GM19372 (cell line): Measurements from ENCODE around the gene MACROD2.

Source experiments
- ATAC-seq: cut with Tn5 transposase; IDR thresholded peaks from one replicate; pipeline ENCODE4 v1.9.1; 2021; ENCODE audit warnings: mild to moderate bottlenecking, low read depth, moderate library complexity; ENCODE audit not compliant: unreplicated experiment

The MACROD2 gene

DNA sequence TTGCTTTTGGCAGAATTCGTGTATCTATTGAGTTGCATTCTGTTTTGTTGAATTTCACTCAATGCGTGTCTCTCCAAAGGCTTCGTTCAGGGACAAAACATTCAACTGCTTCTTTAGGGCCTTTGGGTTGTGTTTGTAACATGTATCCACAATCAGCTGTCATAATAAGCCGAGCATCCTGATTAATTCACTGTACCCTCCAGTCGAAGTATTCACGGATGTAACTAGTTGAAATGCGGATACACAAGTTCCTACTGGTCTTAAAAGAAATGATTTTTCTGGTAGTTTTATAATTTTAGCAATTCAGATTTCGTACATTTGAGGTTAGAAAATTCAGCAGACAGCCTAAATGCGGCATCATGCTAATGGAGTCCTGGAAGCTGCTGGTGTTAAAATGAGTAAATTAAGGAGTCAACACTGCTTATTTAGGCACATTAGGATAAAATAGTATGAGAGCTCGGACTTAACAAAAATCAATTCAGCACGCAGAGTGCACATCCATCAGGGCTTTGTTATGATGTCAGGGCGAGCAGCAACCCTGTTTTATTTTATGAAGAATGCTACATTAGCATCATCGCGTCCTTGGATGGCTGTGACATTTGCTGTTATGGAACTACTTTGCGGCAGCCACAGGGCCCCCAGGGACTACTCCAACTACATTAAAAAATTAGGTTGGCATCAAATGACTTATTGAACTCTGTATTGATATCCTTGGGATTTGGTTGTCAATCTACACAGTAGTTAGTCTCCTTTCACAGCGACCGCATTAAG is 831.4 kb downstream of the MACROD2 start:
- ATAC-seq, result no peak

DNA sequence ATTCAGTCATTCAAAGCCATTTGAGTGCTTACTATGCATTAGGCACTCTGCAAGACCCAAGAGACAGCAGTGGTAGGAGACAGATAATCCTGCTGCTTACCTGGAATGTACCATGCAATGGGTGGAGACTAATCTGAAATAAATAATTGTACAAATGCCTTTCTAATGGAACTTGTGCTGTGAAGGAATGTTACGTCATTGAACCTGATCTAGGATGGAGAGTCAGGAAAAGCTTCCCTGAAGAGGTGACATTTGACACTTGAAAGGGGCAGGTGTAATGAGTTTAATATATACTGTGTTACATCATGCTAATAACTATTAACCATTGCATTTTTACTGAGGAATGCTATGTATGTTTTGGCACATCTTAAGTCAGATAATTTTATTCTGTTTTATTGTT is 833.1 kb downstream of the MACROD2 start:
- no peak for ATAC-seq

DNA sequence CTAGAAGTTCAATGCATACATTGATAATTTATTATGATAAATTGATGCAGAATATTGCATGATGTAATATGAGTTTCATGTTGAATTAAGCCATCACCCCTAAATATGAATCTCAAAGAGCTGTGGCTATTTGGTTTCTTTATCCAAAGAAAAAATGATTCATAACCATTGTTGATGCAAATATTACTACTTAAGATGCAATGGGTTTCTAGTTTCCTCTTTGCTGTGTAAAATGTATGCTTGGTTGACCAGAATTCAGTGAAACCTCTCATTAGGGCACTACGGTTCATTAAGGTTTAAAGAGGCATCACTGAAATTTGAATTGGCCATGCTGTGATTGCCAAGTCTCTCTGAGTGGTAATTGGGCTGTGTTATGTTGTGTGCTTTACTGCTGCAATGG is 834.6 kb downstream of the MACROD2 start:
- ATAC-seq, result peak; percentile 32

DNA sequence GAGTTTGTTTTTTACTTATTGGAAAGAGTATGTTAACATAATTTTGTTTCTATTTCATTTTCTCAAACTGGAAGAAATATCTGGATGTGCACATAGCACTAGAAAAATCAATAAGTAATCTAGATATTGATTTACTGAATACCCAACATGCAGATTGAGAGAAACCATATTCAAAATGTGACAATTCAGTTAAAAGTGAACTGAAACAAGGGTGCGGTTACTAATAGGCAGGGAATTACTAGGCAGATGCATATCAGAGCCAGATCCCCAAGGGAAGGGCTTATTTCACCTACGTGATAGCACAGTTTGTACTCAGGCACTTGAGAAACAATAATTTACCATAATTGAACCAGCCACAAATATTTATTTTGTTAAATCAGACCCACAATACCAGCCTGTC is 835.1 kb downstream of the MACROD2 start:
- peak; percentile 52 for ATAC-seq

DNA sequence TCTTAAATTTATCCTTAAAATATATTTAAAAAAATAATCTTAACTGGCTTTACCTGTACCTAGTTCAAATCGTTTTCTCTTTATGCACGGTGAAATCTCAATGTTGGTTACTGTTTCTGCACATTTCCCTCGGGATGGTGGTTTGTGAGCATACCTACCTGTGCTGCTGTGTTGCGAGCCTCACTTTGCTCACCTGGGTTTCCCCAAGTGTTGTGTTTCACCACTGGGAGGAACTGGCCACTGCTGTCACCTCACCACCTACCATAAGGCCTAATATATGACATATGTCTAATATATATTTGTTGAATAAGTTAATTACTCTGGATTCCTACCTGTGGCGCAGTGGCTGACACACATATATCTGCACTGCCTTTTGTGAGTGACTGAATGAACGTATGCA is 835.6 kb downstream of the MACROD2 start:
- ATAC-seq, result no peak

DNA sequence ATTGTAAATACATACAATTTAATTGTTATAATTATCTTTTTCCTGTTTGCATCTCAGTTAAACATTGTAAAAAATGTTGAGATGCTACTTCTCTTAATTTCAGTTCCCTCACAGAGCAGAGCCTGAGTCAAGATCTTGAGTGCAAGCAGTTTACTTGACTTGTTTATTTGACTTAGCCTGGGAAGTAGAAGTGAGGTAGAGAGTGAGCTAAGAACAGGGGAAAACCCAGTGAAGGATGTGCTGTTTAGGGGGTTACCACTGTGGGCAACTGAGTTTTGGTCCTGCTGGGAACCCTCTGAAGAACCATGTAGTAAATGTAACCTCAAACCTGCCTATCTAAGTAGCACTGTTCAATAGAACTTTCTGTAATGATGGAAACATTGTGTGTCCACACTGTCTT is 837.3 kb downstream of the MACROD2 start:
- ATAC-seq, result peak; percentile 74

DNA sequence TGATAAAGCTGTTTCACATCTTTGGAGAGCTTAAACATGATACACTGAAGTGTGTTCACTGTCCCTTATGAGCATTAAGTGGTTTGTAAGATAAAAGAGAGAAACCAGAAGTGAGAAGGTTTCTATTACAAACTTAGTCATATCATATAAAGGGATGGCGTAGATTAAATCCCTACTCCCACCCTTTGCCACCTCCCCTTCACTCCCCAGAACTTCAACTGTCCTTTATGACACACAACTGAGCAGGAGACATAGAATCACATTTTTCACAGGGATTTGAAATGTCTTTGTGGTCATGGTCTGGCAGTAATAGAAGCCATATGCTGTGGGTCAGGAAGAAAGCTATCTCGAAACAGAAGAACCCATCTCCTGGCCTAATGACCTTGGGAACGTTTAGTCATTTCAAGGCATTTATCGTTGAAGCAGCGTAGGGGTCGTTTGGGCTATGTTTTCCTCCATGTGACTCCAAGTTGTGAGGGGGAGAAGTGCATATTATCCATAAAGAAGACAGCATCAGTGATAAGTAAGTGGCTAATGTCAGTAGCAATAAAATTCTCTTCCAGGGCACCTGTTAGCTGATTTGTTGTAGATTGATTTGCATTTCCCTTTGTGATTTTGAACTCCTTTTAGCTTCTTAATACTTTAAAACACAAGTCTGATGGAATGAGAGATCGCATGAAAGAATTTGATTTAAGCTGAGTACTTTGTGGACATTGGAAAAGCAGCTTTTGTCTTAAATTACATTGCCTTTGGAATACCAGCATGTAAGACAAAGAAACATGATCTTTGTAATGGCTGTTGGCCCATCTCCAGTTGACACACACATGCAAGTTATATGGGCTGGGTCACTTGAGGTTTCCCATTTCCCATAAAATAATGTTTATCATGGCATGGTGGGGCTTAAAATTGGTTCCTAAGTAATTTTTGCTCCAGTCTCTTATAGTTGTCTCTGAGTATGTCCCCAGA is 843.6 kb downstream of the MACROD2 start:
- peak; percentile 89 for ATAC-seq

DNA sequence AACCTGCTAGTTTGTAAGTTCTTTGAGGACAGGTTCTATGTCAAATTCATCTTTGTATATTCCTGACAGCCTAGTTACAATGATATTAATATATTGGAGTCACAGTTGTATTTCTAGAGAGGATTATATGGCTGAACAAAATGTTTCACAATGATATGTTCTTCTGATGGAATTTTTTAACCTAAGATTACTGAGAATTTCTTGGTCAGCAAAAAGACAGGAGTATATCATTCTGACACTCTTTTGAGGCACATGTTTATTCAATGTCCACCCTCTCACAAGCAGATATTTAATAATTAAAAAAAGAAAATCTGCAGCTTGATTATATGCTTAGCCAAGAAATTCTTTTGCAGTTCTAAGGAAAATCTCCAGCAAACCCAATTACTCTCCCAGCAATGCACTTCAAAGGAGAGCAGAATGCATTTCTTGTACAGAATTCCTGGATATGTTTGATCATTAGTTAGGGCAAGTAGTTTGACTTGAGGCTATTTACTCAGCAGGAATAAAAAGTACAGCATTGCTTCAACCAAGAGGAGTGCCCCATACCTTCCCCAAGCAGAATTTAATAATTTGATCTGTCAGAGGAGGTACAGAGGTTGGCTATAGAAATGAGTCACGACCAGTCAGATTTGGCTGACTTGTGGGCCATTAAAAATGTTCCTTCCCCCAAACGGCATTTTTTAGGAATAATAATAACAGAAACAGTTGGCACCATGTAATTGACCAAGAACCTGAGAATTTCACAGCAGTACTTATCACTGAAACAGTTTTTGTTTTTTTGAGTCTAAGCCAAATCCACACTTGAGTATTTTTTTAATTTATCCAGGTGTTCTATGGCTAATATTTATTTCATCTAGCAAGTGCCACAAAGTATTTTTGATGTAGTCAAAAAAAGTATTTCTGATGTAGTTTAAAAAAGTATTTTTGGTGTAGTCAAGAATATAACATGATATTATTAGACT is 850.2 kb downstream of the MACROD2 start:
- ATAC-seq, result no peak

DNA sequence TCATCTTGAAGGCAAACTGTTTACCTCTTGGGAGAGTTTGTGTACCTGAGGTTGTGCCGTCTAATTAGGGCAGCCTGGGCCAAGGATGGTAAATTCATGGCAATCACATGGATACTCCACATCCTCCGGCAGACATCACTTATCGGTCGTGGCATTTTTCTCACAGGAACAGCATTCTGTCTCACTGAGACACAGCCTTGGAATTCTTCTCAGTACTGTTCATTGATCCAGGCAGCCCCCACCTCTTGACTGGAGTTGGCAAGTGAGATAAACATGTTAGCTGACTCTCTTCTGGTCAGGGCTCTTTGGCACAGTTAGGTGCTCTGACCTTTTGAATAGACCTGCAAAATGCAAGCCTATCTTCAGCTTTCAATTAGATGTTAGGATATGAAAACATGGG is 853.5 kb downstream of the MACROD2 start:
- ATAC-seq, result no peak

DNA sequence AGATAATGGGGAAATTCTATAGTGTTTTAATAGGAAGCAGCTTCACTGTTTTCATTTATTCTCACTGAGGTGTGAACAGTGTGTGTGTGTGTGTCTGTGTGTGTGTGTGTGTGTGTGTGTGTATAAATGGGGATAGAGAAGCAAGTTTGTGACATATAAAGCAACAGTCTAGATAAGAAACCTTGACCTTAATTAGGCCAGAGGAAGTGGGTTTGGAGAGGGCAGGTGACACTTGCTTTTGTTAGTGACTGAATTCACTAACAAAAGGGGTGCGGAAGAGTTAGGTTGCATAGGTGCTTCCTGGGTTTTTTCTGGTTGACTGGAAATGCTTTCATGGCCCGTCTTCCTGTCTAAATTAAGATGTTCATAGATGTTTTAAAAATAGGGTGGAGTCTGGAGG is 857.8 kb downstream of the MACROD2 start:
- no peak for ATAC-seq

DNA sequence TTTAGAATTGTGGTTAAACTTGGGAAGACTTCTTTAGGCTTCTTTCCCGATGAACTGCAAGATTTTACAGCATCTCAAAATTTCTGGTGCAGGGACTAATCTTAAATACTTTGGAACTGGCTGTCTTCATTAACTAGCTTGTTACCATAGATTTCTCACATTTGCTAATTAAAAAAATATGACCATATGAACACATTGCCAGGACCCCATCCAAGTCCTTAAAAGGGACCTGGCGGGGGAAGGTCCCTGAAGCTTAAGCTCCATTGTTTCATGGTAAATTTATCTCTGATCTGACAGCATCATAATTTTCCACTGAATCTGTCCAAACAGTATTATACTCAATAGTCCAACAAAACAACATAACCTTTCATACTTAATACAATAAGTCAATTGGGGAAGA is 859.9 kb downstream of the MACROD2 start:
- no peak for ATAC-seq

DNA sequence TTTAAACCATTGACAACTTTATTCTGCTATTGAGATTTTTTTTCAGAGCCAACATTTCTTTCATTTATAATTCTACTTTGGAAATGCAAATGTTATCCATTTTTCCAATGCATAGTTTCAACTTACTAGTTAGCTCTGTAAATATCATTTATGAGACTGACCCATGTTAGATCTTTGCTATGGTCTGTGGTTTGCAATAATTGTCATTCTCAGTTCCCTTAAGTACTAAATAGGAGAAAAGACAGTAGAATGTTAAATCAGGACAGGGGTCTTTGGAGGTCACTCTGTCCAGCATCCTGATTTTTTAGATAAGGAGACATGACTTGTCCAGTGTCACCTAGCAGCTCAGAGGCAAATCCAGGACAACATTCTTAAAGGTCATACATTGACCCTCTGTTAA is 864.3 kb downstream of the MACROD2 start:
- no peak for ATAC-seq

DNA sequence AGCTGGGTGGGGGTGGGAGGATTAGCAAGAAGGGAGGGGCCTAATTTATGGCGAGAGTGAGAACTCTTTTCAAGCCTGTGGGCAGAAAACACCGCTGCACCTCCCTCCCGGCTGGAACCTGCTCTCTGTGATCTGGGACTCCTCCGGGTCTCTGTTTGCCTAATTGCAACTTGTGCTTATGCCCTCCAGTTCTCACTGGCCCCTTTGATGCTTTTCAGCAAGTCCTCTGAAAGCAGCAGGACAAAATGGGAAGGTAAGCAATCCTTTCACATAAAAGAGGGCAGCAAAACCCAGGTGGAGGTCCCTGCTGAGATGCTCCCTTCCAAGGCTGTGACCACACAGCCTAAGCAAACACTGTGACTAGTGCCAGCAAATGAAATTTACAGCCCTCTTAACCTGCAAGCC is 865.1 kb downstream of the MACROD2 start:
- no peak for ATAC-seq

DNA sequence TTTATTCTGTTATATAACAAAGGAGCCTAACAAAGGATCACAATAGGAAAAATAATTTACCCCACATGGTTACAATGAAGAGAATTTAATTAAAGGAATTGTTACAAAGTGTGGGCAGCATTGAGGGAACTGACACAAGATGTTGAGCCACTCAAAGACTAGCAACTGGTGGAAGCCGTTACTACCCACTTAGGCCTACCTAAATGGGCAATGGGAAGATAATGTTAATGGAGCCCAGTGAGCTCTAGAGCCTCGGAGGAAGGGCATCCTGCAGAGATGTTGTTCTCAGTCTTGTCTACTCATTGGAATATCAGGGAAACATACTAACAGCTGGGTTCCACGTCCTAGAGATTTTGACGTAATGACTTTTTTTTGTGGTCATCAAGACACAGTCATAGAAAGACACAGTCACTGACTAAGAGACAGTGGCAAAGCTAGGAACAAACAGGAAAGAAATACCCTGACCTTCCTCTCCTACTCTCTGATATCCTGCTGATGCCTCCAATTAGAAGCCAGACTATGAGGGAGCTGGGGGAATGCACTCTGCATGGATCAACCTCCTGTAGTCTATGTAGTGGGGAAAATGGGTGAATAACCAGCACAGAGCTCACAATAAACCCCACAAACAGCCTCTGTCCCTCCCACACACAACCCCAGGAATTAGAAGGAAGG is 865.8 kb downstream of the MACROD2 start:
- ATAC-seq, result no peak

DNA sequence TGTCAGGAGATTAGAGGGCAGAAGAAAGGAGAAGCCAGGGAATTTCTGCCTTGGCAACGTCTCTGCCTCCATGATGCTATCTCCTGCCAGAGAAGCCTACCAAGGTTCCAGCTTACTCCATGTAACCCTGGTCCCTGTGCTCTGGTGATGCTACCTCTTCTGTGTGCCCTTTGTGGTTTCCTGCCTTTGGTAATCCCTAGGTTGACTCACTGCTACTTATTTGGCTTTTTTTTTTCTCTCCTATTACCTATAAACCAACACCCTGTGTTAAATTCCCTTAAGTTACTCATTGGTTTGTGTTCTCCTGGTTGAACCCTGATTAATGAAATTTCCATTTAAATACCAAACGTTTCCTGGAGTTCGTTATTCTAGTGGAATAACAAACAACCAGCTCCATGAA is 869.9 kb downstream of the MACROD2 start:
- no peak for ATAC-seq

DNA sequence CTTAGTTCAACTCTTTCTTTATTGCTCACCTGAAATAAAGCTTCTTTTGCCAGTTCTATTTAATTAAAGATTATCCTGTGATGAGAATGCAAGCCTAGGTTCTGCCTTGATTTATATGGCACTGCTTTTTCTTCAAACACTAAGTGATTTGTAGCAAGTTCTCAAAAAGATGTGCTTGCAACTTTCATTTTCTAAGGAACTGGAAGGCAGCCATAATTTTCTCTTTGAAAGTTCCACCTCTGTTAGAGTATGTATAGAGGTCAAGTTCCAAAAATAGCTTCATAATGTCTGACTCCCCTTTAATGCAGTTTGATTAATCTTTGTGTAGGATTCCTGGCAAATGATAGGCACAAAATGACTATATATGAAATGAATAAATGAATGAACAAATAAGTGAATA is 870.4 kb downstream of the MACROD2 start:
- ATAC-seq, result no peak

DNA sequence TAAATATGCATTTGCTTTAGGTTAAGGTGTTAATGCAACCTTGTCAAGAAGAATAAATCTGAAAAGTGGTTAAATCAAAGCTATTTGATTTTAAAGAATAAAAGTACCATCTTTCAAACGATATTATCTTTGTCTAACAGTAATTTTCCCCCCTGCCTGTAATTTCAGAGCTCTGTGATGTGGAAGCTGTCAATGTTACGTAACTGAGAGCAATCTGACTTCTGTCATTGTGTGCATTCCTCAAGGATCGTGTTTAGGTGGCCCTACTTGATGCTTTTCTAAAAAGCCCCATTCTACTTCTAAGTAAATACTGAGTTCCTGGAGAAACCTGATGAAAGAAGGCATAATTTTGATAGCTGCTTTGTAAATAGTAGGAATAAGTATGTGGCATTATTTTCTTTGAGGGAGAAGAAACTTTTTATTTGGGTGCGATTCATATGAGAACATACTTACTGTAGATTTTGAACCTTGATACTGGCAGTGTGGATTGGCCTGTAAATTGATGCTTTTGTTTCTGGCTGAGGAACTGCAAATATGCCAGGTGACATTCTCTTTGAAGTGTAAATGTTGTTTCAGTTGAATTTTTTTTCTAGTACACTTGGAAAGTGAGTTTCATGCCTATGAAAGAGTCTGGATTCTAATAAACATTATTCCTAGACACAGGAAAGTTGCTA is 871.7 kb downstream of the MACROD2 start:
- ATAC-seq, result no peak

DNA sequence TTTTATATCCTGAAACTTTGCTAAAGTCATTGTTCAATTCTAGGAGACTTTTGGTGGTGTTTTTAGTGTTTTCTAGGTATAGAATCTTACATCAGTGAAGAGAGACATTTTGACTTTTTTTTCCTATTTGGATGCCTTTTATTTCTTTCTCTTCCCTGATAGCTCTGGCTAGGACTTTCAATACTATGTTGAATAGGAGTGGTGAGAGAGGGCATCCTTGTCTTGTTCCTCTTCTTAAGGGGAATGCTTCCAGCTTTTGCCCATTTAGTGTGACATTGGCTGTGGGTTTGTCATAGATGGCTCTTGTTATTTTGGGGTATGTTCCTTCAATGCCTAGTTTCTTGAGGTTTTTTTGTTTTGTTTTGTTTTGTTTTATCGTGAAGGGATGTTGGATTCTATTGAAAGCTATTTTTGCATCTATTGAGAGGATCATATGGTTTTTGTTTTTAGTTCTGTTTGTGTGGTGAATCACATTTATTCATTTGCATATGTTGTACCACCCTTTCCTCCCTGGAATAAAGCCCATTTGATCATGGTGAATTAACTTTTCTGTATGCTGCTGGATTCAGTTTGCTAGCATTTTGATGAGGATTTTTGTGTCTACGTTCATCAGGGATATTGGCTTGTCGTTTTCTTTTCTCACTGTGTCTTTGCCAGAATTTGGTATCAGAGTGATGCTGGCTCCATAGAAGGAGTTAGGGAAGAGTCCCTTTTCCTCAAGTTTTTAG is 882.1 kb downstream of the MACROD2 start:
- ATAC-seq, result no peak

DNA sequence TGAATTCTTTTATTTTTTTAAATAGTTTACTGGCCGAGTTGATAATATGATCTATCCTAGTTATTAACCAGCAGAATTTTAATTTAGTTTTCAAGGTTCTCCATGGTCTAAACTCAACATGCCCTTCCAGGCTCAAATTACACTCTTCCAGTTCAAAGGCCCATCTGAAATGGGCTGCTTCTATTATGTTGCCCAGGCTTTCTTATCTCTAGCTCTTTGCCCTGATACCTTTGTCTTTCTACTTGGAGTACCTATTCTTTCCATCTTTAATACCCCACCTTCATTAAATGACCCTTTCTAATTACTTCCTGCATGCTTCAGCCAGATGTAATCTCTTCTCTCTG is 883.3 kb downstream of the MACROD2 start:
- ATAC-seq, result no peak
